Amygdala (tissue), 56 donors: ENCODE measurements around the gene ASPN.
A peak's percentile ranks its signal among the peaks of the same experiment; 100 is the strongest.

Source experiments
- DNase-seq, 56 donors: peaks; one replicate each; lab custom pipeline; 2025; lab: John Stamatoyannopoulos, UW

Gene ASPN

DNA sequence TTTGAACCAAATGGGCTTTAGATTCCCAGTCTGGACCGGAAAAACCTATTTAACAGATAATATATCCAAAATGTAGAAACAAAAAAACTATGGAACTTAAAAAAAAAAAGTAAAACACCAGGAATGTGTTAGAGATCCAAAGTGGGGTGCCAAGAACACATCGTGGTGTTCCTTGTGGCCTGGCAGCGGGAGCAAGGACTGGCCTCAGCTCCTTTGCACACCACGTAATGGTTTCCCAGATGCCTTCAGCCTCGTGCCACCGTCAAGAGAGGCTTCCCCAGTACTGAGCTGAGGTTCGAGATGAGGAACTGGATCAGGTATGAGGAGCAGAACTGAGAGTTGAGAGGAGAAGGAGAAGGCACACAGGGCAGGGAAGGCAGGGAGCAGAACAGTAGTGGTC lies 3.5 kb downstream of the ASPN start:
- DNase-seq: no peak

DNA sequence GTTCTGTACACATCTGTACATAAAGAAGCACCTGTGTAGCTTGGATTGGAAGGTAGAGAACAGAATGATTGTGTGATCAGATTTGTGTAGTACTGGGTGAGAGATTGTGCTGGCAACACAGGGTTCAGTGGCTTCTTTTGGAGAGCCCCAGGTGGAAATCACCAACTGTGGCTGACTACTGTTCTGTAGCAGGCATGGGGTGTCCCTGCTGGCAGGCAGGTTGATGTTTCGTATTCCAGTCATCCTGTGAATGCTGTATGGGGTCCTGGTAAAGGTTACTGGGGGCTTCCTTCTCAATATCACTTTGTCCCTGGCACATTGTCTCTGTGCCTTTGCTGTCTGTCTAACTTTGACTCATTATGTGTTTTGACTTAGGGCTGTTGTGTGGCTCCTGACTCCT lies 5.3 kb downstream of the ASPN start:
- no peak for DNase-seq

DNA sequence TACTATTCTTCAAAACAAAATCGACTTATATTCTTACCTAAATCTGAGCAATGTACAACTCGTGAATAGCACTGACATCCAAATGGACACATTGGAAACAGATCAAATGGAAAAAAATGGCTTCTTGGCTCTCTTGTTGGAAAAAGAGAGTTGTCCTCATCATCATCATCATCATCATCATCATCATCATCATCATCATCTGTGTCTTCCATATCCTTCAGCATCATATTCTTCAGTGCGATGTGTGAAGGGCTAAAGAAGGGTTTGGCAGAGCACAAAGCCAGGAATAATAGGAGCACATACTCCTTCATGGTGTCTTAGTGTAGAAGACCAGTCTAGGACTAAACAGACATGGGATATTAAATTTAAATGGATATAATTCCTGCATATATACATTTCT lies 7.7 kb downstream of the ASPN start:
- no peak for DNase-seq

DNA sequence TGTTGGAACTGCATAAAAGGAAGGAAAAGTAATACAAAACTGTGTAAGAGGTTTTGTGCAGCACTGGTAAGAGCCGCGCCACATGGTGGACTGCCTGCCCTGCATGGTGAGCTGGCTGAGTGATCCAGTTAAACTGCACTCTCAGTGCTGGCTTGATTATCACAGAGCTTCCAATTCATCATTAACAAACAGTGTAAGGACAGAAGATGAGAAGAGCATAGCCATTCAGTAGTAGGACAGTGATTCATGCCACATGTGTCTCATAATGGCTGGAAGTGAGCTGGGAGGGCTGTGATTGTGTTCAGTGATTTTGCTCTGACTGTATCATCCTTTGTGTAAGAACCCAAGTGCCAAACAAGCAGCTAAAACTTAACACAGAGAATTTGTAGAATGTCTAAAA lies 14.1 kb downstream of the ASPN start:
- DNase-seq: peak in 11 of 56 donors; percentile 2 to 52 (median 16)

DNA sequence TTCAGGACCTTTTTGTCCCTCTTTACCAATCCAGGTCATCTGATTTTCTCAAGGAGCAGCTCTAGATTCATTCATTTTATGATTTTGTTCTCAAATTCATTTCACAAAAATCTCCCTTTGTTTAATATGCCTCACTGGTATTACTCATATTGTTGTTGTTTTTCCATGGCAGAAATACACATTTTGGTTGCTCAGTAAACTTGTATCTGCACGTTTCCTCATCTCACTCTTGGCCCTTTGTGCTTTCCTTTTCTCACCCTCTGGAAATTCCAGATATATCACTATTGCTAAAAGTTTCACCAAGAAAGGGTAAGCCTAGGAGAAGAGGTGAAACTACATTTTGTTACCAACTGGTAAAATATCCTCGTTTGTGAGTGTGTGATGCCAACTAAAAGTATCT lies 14.8 kb downstream of the ASPN start:
- DNase-seq: no peak

DNA sequence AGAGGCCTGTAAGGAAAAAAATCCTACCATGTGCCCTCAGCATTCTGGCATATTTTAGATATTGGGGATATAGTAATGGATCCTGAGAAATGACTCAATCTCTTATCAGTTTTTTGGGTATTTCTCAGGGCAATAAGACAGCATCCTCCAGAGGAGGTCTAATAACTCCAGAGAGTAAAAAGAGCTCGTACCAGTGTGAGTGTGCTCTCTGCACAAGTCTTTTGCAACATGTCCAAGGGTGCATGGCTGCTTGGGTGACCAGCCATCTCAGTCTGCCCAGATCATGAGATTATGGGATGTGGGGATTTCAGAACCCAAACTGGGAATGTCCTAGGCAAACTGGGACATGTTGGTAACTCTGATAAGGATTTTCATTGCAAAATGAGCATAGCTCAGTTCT lies 15.3 kb downstream of the ASPN start:
- DNase-seq: no peak

DNA sequence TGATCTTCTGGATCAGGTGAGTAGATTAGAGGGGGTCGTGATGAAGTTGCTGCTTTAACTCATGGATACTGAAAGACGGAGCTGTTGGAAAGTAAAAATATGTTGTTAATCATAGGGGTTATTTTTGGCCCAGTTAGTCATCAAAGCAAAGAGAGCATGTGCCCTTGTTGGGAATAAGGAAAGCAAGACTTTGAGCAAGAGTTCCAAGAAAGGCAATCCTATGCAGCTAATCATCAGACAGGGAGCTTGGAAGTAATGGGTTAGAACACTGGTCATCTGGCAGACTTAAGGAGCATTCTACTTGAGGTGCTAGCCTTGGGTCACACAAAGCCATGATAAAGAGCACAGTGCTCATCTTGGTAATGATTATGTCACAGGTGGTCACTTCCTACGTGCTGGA lies 18.3 kb downstream of the ASPN start:
- no peak for DNase-seq

DNA sequence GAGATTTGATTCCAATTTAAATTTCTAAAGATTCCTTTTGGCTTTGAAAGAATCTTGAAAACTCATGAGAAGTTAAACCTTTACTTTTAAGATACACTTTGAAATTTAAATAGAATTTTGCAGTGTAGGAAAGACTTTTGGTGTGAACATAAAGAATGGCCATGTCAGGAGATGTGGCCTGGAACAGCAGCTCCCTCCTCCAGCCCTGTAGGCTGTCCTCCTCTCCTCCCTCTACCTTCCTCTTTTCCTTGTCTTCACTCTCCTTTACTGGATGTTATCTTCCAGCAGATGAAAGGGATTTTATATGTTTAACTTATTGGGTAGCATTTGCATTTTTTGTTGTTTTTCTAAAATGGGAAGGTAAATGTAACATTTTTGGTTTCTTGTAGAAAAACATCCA lies 18.9 kb downstream of the ASPN start:
- DNase-seq: no peak

DNA sequence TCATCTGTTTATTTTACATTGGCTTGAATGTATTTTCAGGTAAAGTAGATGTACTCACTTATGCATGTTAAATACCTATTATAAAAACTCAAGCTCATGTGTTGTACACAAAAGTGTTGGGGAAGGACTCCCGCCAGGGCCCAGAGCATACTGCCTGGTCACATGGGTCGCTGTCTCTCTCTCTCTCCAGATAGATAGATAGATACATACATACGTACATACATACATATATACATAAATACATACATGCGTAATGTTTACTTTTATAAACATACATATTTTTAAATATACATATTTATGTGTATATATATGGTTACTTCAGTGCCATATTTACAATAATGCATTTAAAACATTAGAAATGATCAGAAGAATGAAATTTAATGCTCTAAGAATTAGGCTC lies 24.7 kb downstream of the ASPN start:
- DNase-seq: no peak

DNA sequence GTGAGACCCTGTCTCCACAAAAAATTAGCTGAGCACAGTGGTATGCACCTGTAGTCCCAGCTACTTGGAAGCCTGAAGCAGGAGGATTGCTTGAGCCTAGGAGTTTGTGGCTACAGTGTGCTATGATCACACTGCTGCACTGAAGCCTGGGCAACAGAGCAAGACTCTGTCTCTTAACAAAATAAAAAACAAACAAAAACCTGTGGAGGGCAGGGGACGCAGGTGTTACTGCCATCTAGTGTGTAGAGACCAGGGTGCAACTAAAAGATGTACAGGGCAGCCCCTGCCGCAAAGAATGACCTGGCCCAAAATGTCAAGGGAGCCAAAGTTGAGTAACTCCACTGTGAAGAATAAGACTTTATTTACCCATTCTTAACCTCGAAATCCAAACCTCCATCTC lies 27.1 kb downstream of the ASPN start:
- DNase-seq: no peak

DNA sequence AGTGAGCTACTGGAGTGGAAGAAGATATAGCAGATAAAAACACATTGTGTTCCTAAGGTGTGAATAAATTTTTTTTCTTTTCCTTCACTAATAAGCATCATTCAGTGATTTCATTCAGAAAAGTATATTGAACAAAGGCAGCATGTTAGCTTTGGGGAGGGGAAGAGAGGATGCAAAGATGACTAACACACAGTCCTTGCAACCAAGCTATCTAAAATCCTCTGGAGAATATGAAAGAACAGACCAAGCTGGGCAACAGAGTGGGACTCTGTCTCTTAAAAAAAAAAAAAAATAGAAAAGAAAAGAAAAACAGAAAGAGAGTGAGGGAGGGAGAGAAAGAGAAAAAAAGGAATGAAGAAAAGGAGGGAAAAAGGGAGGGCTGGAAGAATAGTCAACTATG lies 35.8 kb downstream of the ASPN start:
- no peak for DNase-seq

DNA sequence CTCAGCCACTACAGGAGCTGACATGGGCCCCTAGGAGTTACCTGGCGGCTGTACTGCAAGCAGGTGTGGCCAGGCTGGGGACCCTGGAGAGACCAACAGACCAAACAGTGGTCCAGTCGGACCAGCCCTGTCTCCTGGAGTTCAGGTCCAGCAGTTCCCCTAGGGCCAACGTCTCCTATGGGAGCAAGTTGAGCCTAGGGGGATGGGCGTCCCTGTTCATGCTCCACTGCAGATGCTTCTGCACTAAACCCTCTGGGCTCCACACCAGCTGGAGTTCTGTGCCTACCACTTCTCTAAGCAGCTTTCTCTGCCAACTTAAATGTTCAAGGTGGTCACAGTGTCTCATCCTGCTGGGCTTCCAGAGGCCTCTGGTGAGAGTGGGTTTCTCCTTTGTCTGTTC lies 37.5 kb downstream of the ASPN start:
- DNase-seq: no peak

DNA sequence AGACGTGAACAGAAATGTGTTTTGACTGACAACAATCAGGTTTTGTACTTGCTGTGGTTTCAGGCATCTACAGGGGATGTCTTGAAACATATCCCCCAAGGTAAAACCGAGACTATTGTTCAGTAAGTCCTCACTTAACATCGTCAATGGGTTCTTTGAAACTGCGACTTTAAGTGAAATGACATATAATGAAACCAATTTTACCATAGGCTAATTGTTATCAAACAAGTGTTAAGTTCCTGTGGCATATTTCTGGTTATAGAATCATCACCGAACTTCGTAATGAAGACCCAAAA lies 41.6 kb downstream of the ASPN start:
- no peak for DNase-seq

DNA sequence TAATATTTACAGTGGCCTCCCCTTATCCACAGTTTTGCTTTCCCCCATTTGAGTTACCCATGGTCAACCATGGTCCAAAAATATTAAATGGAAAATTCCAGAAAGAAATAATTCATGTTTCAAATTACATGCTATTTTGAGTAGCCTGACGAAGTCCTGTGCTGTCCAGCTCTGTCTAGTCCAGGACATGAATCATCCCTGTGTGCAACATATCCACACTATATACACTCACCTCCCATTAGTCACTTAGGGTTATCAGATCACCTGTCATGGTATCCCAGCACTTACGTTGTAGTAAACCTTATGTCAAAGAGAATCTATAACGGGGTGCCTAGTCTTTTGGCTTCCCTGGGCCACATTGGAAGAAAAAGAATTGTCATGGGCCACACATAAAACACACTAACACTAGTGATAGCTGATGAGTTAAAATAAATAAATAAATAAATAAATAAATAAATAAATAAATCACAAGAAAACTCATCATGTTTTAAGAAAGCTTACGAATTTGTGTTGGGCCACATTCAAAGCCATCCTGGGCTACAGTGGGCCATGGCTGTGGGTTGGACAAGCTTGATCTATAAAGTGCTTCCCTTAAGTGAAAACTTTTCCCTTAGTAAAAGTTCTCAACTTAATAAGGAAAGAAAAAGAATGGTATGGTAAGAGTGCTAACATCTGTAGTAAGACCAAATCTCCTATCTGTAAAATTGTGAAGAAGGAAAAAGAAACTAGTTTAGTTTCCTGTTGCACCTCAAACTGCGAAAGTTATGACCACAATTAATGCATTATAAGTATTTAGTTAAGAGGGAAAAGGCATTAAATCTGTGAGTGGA lies 42.2 kb downstream of the ASPN start:
- no peak for DNase-seq

DNA sequence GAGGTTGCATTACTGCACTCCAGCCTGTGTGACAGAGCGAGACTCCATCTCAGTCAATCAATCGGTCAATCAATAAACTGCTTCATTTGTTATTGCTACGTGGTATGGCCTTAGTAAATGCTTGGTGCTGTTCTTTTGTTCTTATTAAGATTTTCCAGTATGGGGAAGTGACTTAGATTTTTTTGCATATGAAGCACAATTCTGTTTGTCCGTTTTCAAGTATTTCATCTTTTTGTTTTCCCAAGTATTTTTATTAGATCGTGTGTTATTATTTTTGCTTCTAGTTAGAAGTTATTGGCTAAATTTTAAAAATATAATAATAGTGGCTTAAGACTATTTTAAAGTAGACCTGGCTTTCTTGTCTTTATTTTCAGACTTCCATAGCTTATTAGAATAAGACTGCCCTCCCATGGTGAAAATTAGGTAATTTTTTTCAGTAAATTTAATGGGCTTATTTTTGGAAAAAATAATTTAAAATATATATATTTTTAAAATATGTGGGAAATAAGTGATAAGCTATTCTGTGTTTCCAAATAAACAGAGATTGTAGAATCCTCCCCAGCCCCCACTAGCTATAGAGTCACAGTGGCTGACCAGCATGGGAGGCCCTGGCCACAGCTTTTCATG lies 43.3 kb downstream of the ASPN start:
- no peak for DNase-seq

DNA sequence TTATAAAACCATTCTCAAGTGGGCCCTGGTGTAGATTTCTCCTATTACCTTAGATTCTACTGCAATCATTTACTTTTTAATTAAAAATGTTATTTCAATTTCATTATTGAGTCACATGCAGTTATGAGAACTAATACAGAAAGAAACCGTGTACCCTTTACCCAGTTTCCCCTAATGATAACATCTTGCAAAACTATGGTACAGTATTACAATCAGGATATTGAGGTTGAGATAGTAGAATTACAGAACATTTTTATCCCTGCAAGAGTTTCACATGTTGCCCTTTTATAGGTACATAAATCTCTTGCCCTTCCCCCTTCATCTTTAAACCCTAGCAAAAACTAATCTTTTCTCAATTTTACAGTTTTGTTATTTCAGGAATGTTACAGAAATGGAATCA lies 47.0 kb downstream of the ASPN start:
- DNase-seq: no peak

DNA sequence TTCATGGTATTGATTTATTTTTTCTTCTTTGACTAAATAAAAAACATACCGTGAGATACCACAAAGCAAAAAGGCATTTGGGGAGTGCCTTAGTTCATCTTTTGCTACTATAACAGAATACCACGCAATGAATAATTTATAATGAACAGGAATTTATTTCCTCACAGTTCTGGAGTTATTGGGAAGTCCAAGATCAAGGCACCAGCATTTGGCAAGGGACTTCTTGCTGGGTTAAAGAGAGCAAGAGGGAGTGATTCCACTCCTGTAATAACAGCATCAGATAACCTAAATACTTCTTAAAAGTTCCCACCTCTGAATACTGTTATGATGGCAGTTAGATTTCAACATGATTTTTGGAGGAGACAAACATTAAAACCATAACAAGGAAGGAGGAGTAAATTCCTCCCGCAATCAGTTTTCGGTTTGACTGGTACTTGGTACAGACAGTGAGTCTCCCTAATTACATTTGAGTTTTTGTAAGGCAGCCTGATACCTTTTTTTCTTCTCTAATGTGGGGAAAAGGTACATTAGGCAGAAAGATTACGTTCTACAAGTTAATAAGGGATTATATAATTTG lies 49.2 kb downstream of the ASPN start:
- no peak for DNase-seq

DNA sequence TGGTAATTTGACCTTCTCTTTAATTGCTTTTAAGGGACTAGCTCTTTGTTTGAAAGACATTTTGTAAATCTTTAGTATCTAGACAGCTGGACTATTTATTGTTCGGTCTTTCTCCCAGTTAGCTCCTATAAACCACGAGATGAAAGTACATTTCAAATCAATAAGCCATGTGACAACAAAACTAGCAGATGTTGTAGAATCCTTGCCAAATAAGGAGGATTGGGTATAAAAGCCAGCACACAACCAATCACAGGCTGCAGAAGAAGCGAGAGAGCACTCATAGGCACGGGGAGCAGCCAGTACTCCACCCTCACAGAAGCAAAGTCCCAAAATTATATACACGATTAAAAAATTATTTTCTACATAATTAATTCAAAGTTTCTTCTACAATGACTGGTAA lies 50.0 kb downstream of the ASPN start:
- DNase-seq: peak in 3 of 56 donors; percentile 2 to 3 (median 3)

DNA sequence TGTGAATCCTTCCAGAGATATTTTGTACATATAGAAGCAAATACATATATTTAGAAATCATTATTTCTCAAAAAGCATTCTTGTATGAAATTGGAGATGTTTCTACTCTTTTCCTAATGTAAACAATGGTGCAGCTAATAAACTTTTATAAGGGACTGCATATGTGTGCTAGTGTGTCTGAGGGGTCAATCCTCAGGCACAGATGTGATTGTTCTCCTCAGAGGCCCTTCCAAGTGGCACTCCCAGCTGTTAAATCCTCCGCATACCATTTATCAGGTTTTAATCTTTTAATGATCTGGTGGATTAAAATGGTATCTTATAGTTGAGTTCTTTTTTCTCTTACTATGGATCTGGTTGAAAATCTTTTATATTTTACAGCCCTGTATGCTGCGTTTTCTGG lies 52.5 kb downstream of the ASPN start:
- DNase-seq: no peak

DNA sequence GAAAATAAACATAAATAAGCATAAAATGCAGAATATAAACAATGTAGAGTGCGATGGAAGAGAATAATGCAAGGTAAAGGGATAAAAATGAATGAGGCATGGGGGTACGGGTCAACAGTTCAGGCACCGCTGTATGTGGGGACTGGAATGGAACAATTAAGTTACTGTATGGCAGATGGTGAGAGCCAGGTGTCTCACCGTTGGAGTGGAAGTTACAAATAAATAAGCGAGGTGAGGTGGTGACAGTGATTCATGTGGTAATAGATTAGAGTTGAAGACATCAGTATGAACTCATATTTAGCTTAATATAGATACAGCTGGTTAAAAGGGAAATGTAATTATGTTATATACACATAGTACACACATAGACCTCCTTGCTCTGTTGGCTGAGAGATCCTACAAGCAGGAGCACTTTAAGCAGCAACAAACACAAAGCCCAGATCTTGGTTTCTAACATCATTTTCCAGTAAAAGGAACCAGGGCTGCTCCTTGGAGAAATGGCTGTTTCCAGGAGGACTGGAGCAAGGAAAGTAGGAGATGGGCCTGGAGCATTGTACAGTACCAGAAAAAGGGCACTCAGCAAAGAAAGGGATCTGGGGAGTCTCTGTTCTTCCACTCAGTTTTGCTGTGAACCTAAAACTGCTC lies 55.7 kb downstream of the ASPN start:
- DNase-seq: no peak

DNA sequence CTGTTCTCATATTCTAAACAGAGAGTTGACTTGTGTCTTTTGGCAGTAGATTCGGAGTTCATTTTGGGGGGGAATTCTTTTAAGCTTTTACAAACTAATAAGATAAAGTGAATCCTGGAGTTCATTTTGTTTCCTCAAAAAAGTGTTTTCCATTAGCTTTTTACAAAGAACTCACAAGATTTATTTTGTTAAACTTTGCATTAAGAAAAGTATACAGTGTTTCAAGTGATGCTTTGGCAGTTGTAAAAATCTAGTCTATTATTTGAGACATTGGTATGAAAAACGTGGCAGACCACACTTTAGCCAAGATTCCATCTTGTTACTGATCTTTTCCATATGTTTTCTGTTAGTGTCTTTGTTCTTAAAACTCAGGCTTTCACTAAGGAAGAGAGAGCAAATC lies 56.8 kb downstream of the ASPN start:
- no peak for DNase-seq

DNA sequence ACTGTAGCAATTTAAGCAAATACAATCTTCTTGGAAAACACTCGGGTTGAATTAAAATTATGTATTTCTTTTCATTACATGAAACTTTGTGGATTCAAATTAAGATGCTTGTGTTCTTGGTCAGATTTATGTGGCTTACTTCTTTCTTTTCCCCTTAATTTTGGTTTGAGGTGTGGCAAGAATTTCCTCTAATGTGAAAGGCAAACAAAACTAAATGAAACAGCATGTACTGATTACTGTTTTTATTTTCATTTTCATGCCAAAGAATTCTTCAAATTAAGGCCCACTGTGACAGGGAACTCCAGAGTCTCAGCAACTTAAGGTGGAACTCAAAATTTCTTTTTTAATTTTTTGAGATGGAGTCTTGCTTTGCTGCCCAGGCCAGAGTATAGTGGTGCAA lies 58.0 kb downstream of the ASPN start, which contains the start of gene OMD:
TSS of gene OMD (minus strand) at position 132 of the 400 bp plus-strand sequence. CDS start 6,913 bp downstream, outside the sequence.
- no peak for DNase-seq
